Activated CD8-positive, alpha-beta memory T cell treated with anti-CD3 and anti-CD28 coated beads for 1 hour (primary cell): ENCODE data around the gene LINGO3.

Source experiments
- DNase-seq, 2 donors: peaks; one replicate each; pipeline ENCODE4 v3.0.0-alpha.2; 2020; ENCODE audit warnings: low read depth in 1 of 2; ENCODE audit errors: extremely low read depth in 1 of 2

LINGO3 gene

GRCh38 chr19:2327773-2328400, 19.9 kb upstream of the LINGO3 start:
- DNase-seq: no peak

DNA sequence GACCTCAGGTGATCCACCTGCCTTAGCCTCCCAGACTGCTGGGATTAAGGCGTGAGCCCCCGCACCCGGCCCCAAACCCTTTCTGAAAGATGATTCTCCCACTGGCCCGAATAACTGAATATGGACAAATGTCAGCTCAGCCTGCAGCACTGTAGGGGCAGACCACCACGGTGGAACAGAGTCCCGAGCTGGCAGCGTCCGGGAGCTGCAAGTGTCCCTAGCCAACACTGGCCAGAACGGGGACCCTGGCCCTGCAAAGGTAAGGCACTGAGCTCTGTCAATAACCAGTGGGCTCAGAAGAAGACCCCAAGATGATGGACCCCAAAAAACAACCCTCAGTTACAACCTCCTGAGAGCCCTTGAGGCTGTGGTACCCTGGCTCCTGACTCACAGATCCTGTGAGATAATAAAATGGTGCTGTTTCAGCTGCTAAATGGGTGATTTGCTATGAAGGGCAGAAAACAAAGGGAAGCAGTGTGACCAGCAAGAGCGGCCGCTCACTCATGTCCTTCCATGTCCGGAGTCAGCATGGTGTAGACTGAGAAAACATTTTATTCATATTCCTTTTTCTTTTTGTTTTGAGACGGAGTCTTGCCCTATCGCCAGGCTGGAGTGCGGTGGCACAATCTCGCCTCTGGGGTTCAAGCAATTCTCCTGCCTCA, 18.9 kb upstream of the LINGO3 start:
- DNase-seq: no peak

DNA sequence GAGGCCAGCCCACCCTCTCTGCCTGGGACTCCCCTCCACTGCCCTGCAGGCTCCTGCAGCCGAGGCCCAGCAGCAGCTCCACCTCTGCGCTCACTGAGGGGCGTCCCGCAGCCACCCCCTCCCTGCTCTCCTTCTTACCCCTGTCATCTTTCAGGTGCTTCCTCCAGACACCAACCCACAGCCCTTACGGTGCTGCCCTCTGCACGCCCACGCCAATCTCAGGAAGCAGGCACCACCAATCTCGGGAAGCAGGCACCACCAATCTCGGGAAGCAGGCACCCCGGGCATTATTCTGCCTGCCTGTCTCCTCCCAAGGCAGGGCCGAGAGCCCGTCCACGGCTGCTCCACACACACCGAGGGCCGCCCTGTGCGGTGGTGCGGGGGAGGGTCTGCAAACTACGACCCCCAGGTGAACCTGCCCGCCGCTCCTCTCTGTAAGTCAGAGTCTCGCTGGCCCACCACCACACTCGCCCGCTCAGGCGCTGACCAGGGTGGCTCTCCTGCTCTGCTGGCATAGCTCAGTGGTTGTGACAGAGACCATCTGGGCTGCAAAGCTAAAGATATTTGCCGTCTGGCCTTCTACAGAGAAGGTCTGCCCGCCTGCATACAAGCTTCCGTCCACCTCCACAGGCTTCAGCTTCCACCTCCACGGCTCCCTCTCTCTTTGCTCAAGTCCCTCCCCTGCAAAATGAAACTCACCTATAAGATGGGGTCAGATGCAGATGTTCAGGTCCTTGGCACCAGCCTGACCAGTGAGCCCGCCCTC, 17.5 kb upstream of the LINGO3 start:
- no peak for DNase-seq

- no peak for DNase-seq
Measured at GRCh38 chr19:2324220-2324948, 16.4 kb upstream of the LINGO3 start.

DNA sequence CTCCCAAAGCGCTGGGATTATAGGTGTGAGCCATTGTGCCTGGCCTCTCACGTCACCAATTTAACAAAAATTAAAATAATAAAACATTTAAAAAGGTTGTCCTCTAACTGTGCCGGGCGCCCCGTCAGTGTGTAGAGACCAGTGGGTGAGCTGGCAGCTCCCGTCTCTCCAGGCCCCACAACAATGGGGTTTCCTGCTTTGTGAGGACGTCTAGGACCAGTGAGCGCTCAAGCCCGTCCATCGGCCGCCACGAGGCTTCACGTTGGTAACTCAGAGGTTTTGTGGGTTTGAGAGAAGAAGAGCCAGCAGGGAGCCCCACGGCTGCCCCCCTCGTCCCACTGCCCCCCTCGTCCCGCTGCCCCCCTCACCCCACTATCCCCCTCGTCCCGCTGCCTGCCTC, 15.8 kb upstream of the LINGO3 start:
- no peak for DNase-seq

GRCh38 chr19:2321565-2322283, 13.8 kb upstream of the LINGO3 start:
- DNase-seq: no peak

DNA sequence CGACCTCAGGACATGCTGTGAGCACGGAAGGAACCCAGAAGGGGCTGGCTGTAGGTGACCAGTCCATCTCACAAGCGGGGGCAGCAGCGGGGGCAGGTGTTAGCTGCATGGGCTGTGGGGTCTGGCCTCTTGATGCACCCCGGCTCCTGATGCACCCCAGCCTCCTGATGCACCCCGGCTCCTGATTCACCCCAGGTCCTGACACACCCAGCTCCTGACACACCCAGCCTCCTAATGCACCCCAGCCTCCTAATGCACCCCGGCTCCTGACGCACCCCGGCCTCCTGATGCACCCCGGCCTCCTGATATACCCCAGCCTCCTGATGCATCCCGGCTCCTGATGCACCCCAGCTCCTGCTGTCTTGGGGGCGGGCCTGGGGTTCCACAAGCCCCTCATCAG, 13.0 kb upstream of the LINGO3 start:
- DNase-seq: no peak

GRCh38 chr19:2320049-2320448, 12.1 kb upstream of the LINGO3 start:
- no peak for DNase-seq

- no peak for DNase-seq
Measured at GRCh38 chr19:2319551-2319950, 11.6 kb upstream of the LINGO3 start.

DNA sequence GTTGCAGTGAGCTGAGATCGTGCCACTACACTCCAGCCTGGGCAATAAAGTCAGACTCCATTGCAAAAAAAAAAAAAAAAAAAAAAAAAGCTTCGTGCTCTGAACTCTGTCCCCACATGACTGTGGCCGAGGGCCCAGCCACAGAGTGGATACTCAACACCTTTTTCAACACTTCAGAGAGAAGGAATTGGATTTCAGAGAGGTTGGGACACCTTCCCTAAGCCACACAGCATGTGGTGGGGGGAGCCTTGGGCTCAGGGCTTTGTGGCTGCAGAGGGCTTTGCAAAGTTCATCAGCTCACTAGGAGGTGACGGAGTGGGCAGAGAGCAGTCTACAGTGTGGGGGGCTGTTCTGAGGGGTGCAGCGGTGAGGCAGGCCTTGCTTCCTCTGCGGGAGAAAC, 11.0 kb upstream of the LINGO3 start:
- no peak for DNase-seq

GRCh38 chr19:2317756-2318155, 9.8 kb upstream of the LINGO3 start:
- DNase-seq: no peak

DNA sequence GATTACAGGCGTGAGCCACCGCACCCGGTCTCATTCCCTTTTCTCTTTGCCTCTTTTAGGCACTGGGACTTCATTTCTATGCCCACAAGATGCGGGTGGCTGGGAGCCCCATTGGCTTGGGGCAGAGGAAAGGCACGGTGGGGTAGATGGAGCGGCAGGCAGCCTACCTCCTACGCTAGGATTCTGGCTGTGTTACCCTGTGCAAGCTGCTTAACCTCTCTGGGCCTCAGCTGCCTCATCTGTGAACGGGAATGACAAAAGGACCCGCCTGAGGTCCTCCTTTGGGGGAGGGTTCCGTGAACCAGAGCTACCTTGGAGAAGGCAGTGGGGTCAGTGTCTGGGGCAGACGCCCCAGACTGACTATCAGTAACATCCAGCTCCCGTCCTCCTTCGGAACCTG, 9.3 kb upstream of the LINGO3 start:
- no peak for DNase-seq

DNA sequence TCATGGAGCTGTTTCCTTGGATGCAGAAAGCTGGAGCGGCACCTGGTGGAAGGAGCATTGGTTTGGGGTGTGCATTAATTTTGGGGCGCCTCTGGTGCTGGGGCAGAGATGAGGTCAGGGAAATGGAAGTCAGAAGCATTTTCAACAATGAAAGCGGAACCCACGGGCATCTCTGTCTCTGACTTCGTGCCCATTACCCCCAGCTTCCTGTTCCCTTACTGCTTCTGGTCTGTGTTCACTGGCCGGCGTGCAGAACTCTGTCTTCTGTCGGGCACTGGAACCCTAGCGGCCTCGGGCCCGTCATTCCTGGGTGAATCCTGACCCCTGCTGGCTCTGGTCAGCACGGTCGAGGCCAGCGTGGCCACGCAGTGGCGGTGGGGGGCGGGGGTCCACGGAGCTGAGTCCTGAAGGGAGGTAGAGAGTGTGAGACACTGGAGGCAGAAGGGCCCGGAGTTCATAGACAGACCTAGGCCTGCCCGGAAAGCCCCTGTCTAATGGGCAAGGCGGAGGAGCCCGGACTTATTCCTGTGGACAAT, 7.9 kb upstream of the LINGO3 start:
- no peak for DNase-seq

DNA sequence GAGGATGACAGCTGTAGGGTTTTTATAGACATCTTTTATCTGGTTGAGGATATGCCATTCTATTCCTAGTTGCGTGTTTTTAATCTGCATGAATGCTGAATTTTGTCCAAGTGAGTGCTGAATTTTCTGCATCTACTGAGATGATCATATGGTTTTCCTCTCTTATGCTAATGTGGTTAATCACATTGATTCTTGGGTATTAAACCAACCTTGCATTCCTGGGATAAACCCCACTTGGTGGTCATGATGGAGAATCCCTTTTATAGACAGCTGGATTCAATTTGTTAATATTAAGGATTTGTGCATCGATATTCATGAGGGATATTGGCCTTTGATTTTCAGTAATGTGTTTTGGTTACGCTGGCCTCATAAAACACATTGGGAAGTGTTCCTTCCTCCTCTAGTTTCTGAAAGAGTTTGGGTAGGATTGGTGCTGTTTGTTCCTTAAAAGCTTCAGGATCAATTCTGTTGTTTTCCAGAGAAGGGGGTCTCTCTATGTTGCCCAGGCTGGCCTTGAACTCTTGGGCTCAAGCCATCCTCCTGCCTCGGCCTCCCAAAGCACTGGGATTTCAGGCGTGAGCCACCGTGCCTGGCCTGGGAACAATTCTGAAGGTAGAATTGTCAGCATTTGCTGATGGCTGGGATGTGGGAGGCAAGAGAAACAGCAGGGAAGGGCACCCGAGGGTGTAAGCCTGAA, 7.3 kb upstream of the LINGO3 start:
- DNase-seq: no peak

- no peak for DNase-seq
Measured at GRCh38 chr19:2312820-2313501, 5.0 kb upstream of the LINGO3 start.

DNA sequence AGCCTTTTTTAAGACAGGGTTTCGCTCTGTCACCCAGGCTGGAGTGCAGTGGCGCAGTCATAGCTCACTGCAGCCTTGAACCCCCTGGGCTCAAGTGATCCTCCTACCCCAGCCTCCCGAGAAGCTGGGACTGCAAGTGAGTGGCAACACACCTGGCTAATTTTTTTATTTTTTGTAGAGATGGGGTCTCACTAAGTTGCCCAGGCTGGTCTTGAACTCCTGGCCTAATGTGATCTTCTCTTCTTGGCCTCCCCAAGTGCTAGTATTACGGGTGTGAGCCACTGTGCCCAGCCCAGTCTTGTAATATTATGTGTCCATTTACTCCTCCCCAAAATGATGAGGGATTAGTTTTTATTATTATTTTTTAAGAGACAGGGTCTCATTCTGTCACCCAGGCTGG, 3.1 kb upstream of the LINGO3 start:
- no peak for DNase-seq

- no peak for DNase-seq
Measured at GRCh38 chr19:2309734-2310362, 1.9 kb upstream of the LINGO3 start.

DNA sequence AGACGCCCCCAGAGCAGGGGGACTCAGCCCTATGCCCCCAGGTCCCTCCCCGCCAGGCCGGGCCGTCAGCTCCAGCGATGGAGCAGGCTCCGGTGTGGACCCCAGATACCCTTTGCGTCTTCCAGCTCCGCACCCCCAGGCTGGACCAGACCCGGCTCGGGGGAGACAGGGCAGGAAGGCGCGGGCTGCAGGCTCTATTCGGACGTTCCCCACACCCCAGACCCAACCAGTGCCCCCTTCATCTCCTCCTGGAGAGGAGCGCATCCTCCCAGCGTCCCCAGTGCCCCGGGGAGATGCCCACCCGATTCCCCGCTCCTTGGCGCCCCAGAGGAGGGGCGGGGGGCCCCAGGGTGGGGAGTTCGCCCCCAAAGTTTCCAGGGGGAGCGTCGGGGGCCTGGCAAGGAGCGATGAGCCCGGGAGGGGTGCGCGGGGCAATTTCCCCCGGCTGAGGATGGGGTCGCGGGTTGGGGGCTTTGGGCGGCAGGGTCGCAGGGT, 389 bp downstream of the LINGO3 start:
- DNase-seq: no peak

GRCh38 chr19:2306971-2307370, 983 bp downstream of the LINGO3 start:
- no peak for DNase-seq
